GM12878 (cell line): ENCODE measurements around the gene TP63. TPM values are rescaled to one million over a fixed set of nuclear protein-coding genes. Genes with fewer than 3 reads are reported as not detected.

Experiments used
- CBX5 ChIP-seq: sonication (generic); IDR thresholded peaks from 2 replicates; pipeline ENCODE4 v1.6.1; 2016; ENCODE audit warnings: low read depth, moderate library complexity, mild to moderate bottlenecking, inconsistent platforms
- CEBPB ChIP-seq, 2 experiments: fragments of 150-350 bp in 1 of 2; IDR thresholded peaks; 2 replicates each; pipeline ENCODE4 v1.6.1; 2012 to 2014; ENCODE audit warnings: low read depth in 2 of 2, low read length in 2 of 2, borderline replicate concordance in 1 of 2, inconsistent platforms in 1 of 2
- FOS ChIP-seq: IDR thresholded peaks from 3 replicates; pipeline ENCODE4 v1.6.1; 2011; ENCODE audit warnings: borderline replicate concordance; ENCODE audit not compliant: insufficient read length; ENCODE audit errors: extremely low read depth
- HDAC6 ChIP-seq: fragments of 200-600 bp; sonication (generic); IDR thresholded peaks from one replicate; pipeline ENCODE4 v1.8.0; 2017; ENCODE audit warnings: antibody characterized with exemption; ENCODE audit not compliant: unreplicated experiment
- LARP7 ChIP-seq: fragments of 450-650 bp; IDR thresholded peaks from 2 replicates; pipeline ENCODE4 v1.6.1; 2017; ENCODE audit warnings: mild to moderate bottlenecking
- MTA2 ChIP-seq: fragments of 450-650 bp; IDR thresholded peaks from 2 replicates; pipeline ENCODE4 v1.6.1; 2016; ENCODE audit warnings: low read depth, mild to moderate bottlenecking, moderate library complexity
- MTA3 ChIP-seq: IDR thresholded peaks from 2 replicates; pipeline ENCODE4 v1.6.1; 2012; ENCODE audit warnings: low read length, inconsistent platforms, borderline replicate concordance
- MXI1 ChIP-seq: fragments of 150-350 bp; IDR thresholded peaks from 2 replicates; pipeline ENCODE4 v1.6.1; 2011; ENCODE audit warnings: low read depth, mild to moderate bottlenecking, inconsistent platforms, low read length, improper control_type of control experiment
- NFXL1 ChIP-seq: fragments of 450-650 bp; IDR thresholded peaks from 2 replicates; pipeline ENCODE4 v1.6.1; 2017; ENCODE audit warnings: antibody characterized with exemption, mild to moderate bottlenecking, borderline replicate concordance
- NR2C2 ChIP-seq: IDR thresholded peaks from 2 replicates; pipeline ENCODE4 v1.6.1; 2011; ENCODE audit warnings: borderline replicate concordance, low read depth; ENCODE audit not compliant: control insufficient read depth, insufficient read length
- NR2F1 ChIP-seq: fragments of 450-650 bp; conservative IDR thresholded peaks from 2 replicates; pipeline ENCODE4 v1.6.1; 2017; ENCODE audit warnings: mild to moderate bottlenecking
- POLR2AphosphoS5 ChIP-seq: IDR thresholded peaks from 2 replicates; pipeline ENCODE4 v1.6.1; 2011; ENCODE audit warnings: mild to moderate bottlenecking, low read length, inconsistent platforms
- POU2F2 ChIP-seq: IDR thresholded peaks from 3 replicates; pipeline ENCODE4 v1.6.1; 2011; ENCODE audit warnings: low read depth, mild to moderate bottlenecking, low read length, borderline replicate concordance
- RB1 ChIP-seq: fragments of 450-650 bp; formaldehyde crosslinking; IDR thresholded peaks from 2 replicates; pipeline ENCODE4 v1.6.1; 2017; ENCODE audit warnings: mild to moderate bottlenecking, borderline replicate concordance
- RUNX3 ChIP-seq: IDR thresholded peaks from 2 replicates; pipeline ENCODE4 v1.6.1; 2012; ENCODE audit warnings: low read length, inconsistent platforms
- SMAD5 ChIP-seq: IDR thresholded peaks from 2 replicates; pipeline ENCODE4 v1.6.1; 2016; ENCODE audit warnings: antibody characterized with exemption, low read depth
- SUZ12 ChIP-seq: fragments of 200-600 bp; sonication (generic); IDR thresholded peaks from one replicate; pipeline ENCODE4 v1.6.1; 2018; ENCODE audit warnings: antibody characterized with exemption, mild to moderate bottlenecking; ENCODE audit not compliant: unreplicated experiment
- WRNIP1 ChIP-seq: IDR thresholded peaks from 2 replicates; pipeline ENCODE4 v1.6.1; 2011; ENCODE audit warnings: low read depth, low read length, improper control_type of control experiment, borderline replicate concordance
- ZBED1 ChIP-seq: IDR thresholded peaks from 2 replicates; pipeline ENCODE4 v1.6.1; 2016; ENCODE audit warnings: borderline replicate concordance
- ZZZ3 ChIP-seq: IDR thresholded peaks from 2 replicates; pipeline ENCODE4 v1.6.1; 2011; ENCODE audit warnings: low read depth; ENCODE audit not compliant: control insufficient read depth, insufficient read length
- polyA plus RNA-seq, 11 experiments: library from polyadenylated mRNA; depleted of rRNA in 4 of 11; unstranded in 6 of 11; stranded (reverse) in 5 of 11; fragments of >200 nt; fragmentation: Nextera tagmentation in 4 of 11; fragmentation: Illumina TruSeq in 1 of 11; extraction: Ambion mirVana in 4 of 11; extraction: Trizol in 1 of 11; gene quantifications; 1 replicate in 1 of 11; 2 replicates in 10 of 11; pipeline versions ENCODE4 v1.2.1 to v1.2.3, GENCODE V29; 2011 to 2016; ENCODE audit warnings: inconsistent platforms in 2 of 11, missing spikeins in 2 of 11, low read depth in 1 of 11
- total RNA-seq, 4 experiments: library from RNA; depleted of rRNA in 3 of 4; stranded (reverse); fragments of >200 nt in 3 of 4; fragmentation: Illumina TruSeq in 1 of 4; extraction: Trizol in 1 of 4; gene quantifications; 2 replicates each; pipeline versions ENCODE4 v1.2.1 to v1.2.3, GENCODE V29; 2013 to 2021
- TF ChIP-seq, protein P1 (sequence below): IDR thresholded peaks from 2 replicates; pipeline ENCODE4 v1.6.1; 2012; ENCODE audit warnings: low read depth, low read length, improper control_type of control experiment
- TF ChIP-seq, protein P2 (sequence below): IDR thresholded peaks from 2 replicates; pipeline ENCODE4 v1.6.1; 2012; ENCODE audit warnings: low read depth, low read length, improper control_type of control experiment
- TF ChIP-seq, protein P3 (sequence below): fragments of 450-650 bp; IDR thresholded peaks from 2 replicates; pipeline ENCODE4 v1.6.1; 2016; ENCODE audit warnings: mild to moderate bottlenecking, moderate library complexity, borderline replicate concordance
- TF ChIP-seq, protein P4 (sequence below): fragments of 450-650 bp; IDR thresholded peaks from 2 replicates; pipeline ENCODE4 v1.6.1; 2017; ENCODE audit warnings: borderline replicate concordance

Gene TP63
- total and polyA plus RNA-seq, 10 of the 15 experiments (the other 5 are each of a cell fraction or from before 2014, with no cell fraction given): 1.4 to 10.8 (median 6.2) TPM

DNA sequence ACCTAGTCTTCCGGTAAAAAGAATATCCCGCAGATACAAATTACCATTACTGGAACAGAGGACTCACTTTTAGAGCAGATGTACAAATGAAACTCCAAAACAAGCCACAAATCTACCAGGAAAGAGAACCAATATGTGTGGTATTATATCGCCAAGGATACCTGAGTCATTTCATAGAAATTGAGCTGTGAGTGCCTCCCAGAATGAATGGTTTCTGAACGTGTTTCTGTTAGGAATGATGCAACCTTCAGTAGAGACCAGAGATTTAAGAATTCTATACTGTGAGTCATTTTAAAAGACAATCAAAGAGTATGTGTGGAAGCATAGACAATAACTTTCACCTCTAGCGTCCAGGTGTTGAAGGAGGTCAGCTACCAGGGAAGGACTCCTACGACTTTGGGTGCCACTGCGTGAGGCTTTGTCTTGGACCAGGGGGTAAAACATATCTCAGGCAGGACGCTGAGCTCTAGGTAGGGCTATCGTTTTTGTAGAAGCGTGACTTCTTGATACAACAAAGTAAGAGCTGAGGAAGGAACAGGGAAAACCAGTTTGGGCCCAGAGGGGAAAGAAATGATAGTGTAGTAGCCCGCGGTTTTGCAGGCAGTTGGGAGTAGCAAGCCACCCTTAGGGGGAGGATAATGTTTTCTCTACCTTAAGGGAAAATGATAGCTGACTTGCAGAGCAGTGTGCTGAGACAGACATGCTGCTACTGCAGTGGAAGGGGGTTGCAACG is 210.4 kb downstream of the TP63 start (continued):
- TF ChIP-seq, protein P1, sequence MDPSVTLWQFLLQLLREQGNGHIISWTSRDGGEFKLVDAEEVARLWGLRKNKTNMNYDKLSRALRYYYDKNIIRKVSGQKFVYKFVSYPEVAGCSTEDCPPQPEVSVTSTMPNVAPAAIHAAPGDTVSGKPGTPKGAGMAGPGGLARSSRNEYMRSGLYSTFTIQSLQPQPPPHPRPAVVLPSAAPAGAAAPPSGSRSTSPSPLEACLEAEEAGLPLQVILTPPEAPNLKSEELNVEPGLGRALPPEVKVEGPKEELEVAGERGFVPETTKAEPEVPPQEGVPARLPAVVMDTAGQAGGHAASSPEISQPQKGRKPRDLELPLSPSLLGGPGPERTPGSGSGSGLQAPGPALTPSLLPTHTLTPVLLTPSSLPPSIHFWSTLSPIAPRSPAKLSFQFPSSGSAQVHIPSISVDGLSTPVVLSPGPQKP: no peak
- TF ChIP-seq MXI1 (no peak), ZZZ3 (no peak), HDAC6 (no peak), LARP7 (no peak), MTA3 (no peak), NFXL1 (no peak), WRNIP1 (no peak), MTA2 (no peak), SMAD5 (no peak), CBX5 (0 out of 2 replicates have a peak, but pooled peaks have one; percentile 20), RB1 (no peak), ZBED1 (no peak), SUZ12 (no peak), FOS (no peak), CEBPB (IDR thresholded peaks at IDR 0.05; ENCODE audit: borderline replicate concordance in 1 of 2, low read depth in 2 of 2, low read length in 2 of 2) (peak; percentile 47 to 89; a peak in 2 of 4 replicates), POU2F2 (no peak), NR2C2 (no peak), NR2F1 (no peak), POLR2AphosphoS5 (no peak), RUNX3 (peak; percentile 92)
- TF ChIP-seq, protein P2, sequence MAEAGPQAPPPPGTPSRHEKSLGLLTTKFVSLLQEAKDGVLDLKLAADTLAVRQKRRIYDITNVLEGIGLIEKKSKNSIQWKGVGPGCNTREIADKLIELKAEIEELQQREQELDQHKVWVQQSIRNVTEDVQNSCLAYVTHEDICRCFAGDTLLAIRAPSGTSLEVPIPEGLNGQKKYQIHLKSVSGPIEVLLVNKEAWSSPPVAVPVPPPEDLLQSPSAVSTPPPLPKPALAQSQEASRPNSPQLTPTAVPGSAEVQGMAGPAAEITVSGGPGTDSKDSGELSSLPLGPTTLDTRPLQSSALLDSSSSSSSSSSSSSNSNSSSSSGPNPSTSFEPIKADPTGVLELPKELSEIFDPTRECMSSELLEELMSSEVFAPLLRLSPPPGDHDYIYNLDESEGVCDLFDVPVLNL: no peak
- TF ChIP-seq, protein P3, sequence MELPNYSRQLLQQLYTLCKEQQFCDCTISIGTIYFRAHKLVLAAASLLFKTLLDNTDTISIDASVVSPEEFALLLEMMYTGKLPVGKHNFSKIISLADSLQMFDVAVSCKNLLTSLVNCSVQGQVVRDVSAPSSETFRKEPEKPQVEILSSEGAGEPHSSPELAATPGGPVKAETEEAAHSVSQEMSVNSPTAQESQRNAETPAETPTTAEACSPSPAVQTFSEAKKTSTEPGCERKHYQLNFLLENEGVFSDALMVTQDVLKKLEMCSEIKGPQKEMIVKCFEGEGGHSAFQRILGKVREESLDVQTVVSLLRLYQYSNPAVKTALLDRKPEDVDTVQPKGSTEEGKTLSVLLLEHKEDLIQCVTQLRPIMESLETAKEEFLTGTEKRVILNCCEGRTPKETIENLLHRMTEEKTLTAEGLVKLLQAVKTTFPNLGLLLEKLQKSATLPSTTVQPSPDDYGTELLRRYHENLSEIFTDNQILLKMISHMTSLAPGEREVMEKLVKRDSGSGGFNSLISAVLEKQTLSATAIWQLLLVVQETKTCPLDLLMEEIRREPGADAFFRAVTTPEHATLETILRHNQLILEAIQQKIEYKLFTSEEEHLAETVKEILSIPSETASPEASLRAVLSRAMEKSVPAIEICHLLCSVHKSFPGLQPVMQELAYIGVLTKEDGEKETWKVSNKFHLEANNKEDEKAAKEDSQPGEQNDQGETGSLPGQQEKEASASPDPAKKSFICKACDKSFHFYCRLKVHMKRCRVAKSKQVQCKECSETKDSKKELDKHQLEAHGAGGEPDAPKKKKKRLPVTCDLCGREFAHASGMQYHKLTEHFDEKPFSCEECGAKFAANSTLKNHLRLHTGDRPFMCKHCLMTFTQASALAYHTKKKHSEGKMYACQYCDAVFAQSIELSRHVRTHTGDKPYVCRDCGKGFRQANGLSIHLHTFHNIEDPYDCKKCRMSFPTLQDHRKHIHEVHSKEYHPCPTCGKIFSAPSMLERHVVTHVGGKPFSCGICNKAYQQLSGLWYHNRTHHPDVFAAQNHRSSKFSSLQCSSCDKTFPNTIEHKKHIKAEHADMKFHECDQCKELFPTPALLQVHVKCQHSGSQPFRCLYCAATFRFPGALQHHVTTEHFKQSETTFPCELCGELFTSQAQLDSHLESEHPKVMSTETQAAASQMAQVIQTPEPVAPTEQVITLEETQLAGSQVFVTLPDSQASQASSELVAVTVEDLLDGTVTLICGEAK: no peak
- TF ChIP-seq, protein P4, sequence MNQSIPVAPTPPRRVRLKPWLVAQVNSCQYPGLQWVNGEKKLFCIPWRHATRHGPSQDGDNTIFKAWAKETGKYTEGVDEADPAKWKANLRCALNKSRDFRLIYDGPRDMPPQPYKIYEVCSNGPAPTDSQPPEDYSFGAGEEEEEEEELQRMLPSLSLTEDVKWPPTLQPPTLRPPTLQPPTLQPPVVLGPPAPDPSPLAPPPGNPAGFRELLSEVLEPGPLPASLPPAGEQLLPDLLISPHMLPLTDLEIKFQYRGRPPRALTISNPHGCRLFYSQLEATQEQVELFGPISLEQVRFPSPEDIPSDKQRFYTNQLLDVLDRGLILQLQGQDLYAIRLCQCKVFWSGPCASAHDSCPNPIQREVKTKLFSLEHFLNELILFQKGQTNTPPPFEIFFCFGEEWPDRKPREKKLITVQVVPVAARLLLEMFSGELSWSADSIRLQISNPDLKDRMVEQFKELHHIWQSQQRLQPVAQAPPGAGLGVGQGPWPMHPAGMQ: no peak
